DMS53 treated with DMSO at 0.1 percent for 48 hours (cell line): ENCODE data around the gene TRIM66.

ENCODE experiments used
- DNase-seq: peaks from one replicate; lab custom pipeline; 2025; ENCODE audit not compliant: unreplicated experiment; lab: John Stamatoyannopoulos, UW

Gene TRIM66

GRCh38 chr11:8714622-8715225 is 32.3 kb upstream of the TRIM66 start:
- no peak for DNase-seq

GRCh38 chr11:8713760-8714454 is 31.4 kb upstream of the TRIM66 start:
- DNase-seq = no peak

GRCh38 chr11:8712506-8712905 is 30.0 kb upstream of the TRIM66 start:
- DNase-seq = no peak

- DNase-seq = no peak
Observed at GRCh38 chr11:8711895-8712442, 29.5 kb upstream of the TRIM66 start.

- no peak for DNase-seq
Observed at GRCh38 chr11:8709777-8710176, 27.3 kb upstream of the TRIM66 start.

- DNase-seq = no peak
Observed at GRCh38 chr11:8709002-8709672, 26.7 kb upstream of the TRIM66 start.

- no peak for DNase-seq
Observed at GRCh38 chr11:8707541-8708191, 25.2 kb upstream of the TRIM66 start.

- no peak for DNase-seq
Observed at GRCh38 chr11:8706673-8707432, 24.4 kb upstream of the TRIM66 start.

- DNase-seq = no peak
Observed at GRCh38 chr11:8705146-8705545, 22.7 kb upstream of the TRIM66 start.

- DNase-seq = no peak
Observed at GRCh38 chr11:8704136-8704535, 21.7 kb upstream of the TRIM66 start.

- no peak for DNase-seq
Observed at GRCh38 chr11:8702598-8702915, 20.1 kb upstream of the TRIM66 start.

- DNase-seq = no peak
Observed at GRCh38 chr11:8701891-8702597, 19.6 kb upstream of the TRIM66 start.

- no peak for DNase-seq
Observed at GRCh38 chr11:8699903-8700302, 17.4 kb upstream of the TRIM66 start.

GRCh38 chr11:8698917-8699441 is 16.5 kb upstream of the TRIM66 start:
- no peak for DNase-seq

- DNase-seq = no peak
Observed at GRCh38 chr11:8698379-8698851, 15.9 kb upstream of the TRIM66 start.

GRCh38 chr11:8697054-8697453 is 14.6 kb upstream of the TRIM66 start:
- DNase-seq = no peak

GRCh38 chr11:8694137-8694536 is 11.7 kb upstream of the TRIM66 start:
- DNase-seq = no peak

- no peak for DNase-seq
Observed at GRCh38 chr11:8693555-8693954, 11.1 kb upstream of the TRIM66 start.

GRCh38 chr11:8693010-8693551 is 10.6 kb upstream of the TRIM66 start:
- no peak for DNase-seq

GRCh38 chr11:8692417-8692816 is 10.0 kb upstream of the TRIM66 start:
- DNase-seq = no peak
